ENCODE measurements around the gene NECAB2.

DNA sequence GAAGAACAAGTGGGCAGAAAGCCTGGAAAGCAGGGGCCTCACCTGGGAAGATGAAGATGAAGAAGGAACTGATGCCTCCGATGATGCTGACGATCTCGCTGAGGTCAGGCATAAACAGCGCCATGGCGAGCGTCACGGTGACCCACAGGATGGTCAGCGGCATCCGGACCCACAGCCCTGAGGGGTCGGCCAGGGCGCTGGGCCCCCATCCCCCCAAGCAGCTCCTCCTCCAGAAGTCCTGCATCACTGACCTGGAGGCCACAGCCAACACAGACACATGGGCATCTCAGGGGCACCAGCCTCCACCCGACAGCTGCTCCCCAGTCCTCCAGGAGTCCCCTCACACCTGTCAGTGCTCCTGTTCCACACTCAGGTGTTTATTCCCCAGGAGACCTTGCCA lies 48.4 kb downstream of the NECAB2 start:
- TF ChIP-seq, protein P1, sequence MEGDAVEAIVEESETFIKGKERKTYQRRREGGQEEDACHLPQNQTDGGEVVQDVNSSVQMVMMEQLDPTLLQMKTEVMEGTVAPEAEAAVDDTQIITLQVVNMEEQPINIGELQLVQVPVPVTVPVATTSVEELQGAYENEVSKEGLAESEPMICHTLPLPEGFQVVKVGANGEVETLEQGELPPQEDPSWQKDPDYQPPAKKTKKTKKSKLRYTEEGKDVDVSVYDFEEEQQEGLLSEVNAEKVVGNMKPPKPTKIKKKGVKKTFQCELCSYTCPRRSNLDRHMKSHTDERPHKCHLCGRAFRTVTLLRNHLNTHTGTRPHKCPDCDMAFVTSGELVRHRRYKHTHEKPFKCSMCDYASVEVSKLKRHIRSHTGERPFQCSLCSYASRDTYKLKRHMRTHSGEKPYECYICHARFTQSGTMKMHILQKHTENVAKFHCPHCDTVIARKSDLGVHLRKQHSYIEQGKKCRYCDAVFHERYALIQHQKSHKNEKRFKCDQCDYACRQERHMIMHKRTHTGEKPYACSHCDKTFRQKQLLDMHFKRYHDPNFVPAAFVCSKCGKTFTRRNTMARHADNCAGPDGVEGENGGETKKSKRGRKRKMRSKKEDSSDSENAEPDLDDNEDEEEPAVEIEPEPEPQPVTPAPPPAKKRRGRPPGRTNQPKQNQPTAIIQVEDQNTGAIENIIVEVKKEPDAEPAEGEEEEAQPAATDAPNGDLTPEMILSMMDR (IDR thresholded peaks at IDR 0.05; ENCODE audit: insufficient read depth, low read length): no peak
- TF ChIP-seq SPI1 (IDR thresholded peaks at IDR 0.05; ENCODE audit: borderline replicate concordance, low read depth): no peak
- no peak for TF ChIP-seq POLR2AphosphoS5 (IDR thresholded peaks at IDR 0.05; ENCODE audit: low read depth)
- TF ChIP-seq GABPA (IDR thresholded peaks at IDR 0.05; ENCODE audit: low read depth): no peak
